Activated T-cell treated with anti-CD3 and anti-CD28 coated beads, Interleukin-2, amount 50 U/mL, for 24 hours (primary cell): Measurements from ENCODE around the gene DSCAML1.

Source experiments
- DNase-seq: peaks from one replicate; pipeline ENCODE4 v3.0.0-alpha.2; 2020
- H3K27ac Mint-ChIP-seq: 2 replicates; pipeline ENCODE4 v1.8.0; 2020; ENCODE audit warnings: mild to moderate bottlenecking, mixed read lengths
- H3K27me3 Mint-ChIP-seq: 2 replicates; pipeline ENCODE4 v1.8.0; 2020; ENCODE audit warnings: mixed read lengths
- H3K36me3 Mint-ChIP-seq: 2 replicates; pipeline ENCODE4 v1.8.0; 2020; ENCODE audit warnings: low read depth, mixed read lengths
- H3K4me1 Mint-ChIP-seq: 2 replicates; pipeline ENCODE4 v1.8.0; 2020; ENCODE audit warnings: low read depth, mixed read lengths
- H3K4me3 Mint-ChIP-seq: 2 replicates; pipeline ENCODE4 v1.8.0; 2020; ENCODE audit warnings: mild to moderate bottlenecking, moderate library complexity, mixed read lengths
- H3K9me3 Mint-ChIP-seq: 2 replicates; pipeline ENCODE4 v1.8.0; 2020; ENCODE audit warnings: mixed read lengths

DSCAML1 gene

GRCh38 chr11:117663414-117663813 is 133.6 kb downstream of the DSCAML1 start:
- Mint-ChIP-seq H3K4me1 (no peaks in the 10 kb centered on the region), H3K27ac (no peak overlapping the region), H3K36me3 (no peaks in the 10 kb centered on the region), H3K4me3 (no peak overlapping the region), H3K9me3 (no peaks in the 10 kb centered on the region), H3K27me3 (no peaks in the 10 kb centered on the region)
- no peak for DNase-seq

- DNase-seq, result no peak
- Mint-ChIP-seq H3K4me1 (no peaks in the 10 kb centered on the region), H3K9me3 (no peaks in the 10 kb centered on the region), H3K27ac (no peak overlapping the region), H3K27me3 (no peaks in the 10 kb centered on the region), H3K36me3 (no peaks in the 10 kb centered on the region), H3K4me3 (no peak overlapping the region)
These were observed 134.2 kb downstream of the DSCAML1 start for GRCh38 chr11:117662671-117663269.

GRCh38 chr11:117662255-117662654 is 134.8 kb downstream of the DSCAML1 start:
- DNase-seq, result no peak
- Mint-ChIP-seq H3K27me3 (no peaks in the 10 kb centered on the region), H3K9me3 (no peaks in the 10 kb centered on the region), H3K36me3 (no peaks in the 10 kb centered on the region), H3K4me3 (no peak overlapping the region), H3K27ac (no peak overlapping the region), H3K4me1 (no peaks in the 10 kb centered on the region)

GRCh38 chr11:117658809-117659208 is 138.2 kb downstream of the DSCAML1 start:
- no peaks in the 10 kb centered on the region for H3K4me1 Mint-ChIP-seq
- DNase-seq, result no peak
- H3K27me3 Mint-ChIP-seq, result no peaks in the 10 kb centered on the region
- H3K4me3 Mint-ChIP-seq, result no peak overlapping the region
- H3K9me3 Mint-ChIP-seq, result no peaks in the 10 kb centered on the region
- no peak overlapping the region for H3K27ac Mint-ChIP-seq
- H3K36me3 Mint-ChIP-seq, result no peaks in the 10 kb centered on the region

- H3K27me3 Mint-ChIP-seq, result no peaks in the 10 kb centered on the region
- H3K27ac Mint-ChIP-seq, result no peak overlapping the region
These were observed 139.2 kb downstream of the DSCAML1 start for GRCh38 chr11:117657794-117658193.

DNA sequence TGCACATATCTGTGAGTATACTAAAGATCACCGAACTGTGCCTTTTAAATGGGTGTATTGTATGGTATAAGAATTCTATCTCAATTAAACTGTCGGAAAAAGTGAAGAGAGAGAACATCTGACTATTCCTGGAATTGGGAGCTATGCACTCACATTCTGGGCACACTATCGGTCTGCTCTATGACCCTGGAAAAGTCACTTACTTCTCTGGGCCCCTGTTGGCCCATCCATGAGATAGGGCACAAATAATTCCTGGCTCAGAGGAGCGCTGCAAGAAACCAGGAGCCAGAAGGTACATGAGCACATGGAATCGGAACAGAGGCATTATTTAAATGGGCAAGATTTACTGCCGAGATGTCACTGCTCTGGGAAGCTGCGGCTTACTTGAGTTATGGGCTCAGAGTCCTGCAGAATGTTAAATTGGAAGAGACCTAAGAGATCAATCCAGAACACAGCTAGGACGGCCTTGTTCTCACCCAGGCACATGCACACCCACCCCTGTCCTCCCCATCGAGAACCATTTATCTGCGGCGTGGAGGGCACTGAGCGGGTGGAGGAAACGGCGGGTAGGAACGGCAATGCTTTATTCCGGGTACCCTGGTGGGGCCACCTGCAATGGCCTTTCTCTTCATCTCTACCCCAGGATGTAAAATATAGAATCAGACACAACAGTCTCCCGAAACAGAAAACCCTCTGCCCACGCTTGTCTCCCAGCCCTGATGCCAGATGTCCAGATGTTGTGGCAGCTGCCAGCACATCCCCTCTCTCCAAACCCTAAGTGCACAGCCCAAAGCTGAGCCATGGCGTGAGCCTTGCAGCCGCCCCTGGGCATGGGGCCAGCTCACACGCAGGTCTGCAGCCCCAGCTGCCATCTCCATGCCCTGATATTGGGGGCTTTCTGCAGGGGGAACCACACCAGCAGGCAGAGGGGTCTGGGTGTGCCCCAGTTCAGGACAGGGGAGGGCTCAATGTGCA is 142.4 kb downstream of the DSCAML1 start:
- H3K27ac Mint-ChIP-seq, result no peak overlapping the region
- no peaks in the 10 kb centered on the region for H3K36me3 Mint-ChIP-seq
- no peak overlapping the region for H3K4me3 Mint-ChIP-seq
- H3K9me3 Mint-ChIP-seq, result no peaks in the 10 kb centered on the region
- no peaks in the 10 kb centered on the region for H3K4me1 Mint-ChIP-seq
- DNase-seq, result no peak
- H3K27me3 Mint-ChIP-seq, result no peaks in the 10 kb centered on the region

More at GRCh38 chr11:117657794-117658193, 139.2 kb downstream of the DSCAML1 start:
- Mint-ChIP-seq H3K4me1 (no peaks in the 10 kb centered on the region), H3K36me3 (no peaks in the 10 kb centered on the region), H3K9me3 (no peaks in the 10 kb centered on the region), H3K4me3 (no peak overlapping the region)
- no peak for DNase-seq

GRCh38 chr11:117652521-117652920 is 144.5 kb downstream of the DSCAML1 start:
- no peaks in the 10 kb centered on the region for H3K27me3 Mint-ChIP-seq
- no peak overlapping the region for H3K27ac Mint-ChIP-seq
- no peak overlapping the region for H3K4me3 Mint-ChIP-seq
- DNase-seq, result no peak
- no peaks in the 10 kb centered on the region for H3K4me1 Mint-ChIP-seq
- H3K9me3 Mint-ChIP-seq, result no peaks in the 10 kb centered on the region
- no peaks in the 10 kb centered on the region for H3K36me3 Mint-ChIP-seq

DNA sequence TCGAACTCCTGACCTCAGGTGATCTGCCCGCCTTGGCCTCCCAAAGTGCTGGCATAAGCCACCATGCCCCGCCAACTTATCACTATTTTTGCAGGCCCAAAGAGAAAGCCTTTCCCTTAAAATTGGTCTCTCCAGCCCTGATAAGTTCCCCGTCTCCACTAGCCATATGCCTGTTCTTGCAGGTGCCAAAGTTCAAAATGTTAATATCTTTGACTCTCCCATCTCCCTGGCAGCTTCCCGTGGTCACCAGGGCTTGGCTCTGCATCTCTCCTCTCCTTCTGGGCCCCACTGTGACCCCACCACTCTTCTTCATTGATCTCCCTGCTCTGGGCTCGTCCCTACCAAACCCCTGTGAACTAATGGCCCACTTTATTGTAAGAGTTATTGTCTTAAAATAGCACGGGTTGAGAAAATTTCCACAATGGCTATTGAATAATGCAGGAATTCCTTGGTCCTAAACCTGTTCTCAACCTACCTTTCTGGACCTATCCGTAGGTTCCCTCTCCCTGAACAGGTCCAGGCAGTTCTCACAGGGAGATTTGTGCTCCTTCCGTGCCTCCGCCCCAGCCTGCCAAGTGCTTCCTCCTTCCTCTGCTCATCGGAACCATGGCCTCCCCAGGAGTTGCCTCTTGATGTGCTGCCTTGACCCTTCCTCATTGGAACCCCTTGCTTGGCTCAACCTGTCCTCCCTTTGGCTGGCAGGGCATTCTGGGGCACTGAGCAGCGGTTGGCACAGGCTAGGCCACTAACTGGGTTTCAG is 147.5 kb downstream of the DSCAML1 start:
- H3K27me3 Mint-ChIP-seq, result peaks cover 3% of the 10 kb centered on the region
- no peak overlapping the region for H3K4me3 Mint-ChIP-seq
- H3K4me1 Mint-ChIP-seq, result no peaks in the 10 kb centered on the region
- no peaks in the 10 kb centered on the region for H3K36me3 Mint-ChIP-seq
- no peaks in the 10 kb centered on the region for H3K9me3 Mint-ChIP-seq
- no peak overlapping the region for H3K27ac Mint-ChIP-seq
- no peak for DNase-seq

- no peak overlapping the region for H3K4me3 Mint-ChIP-seq
- DNase-seq, result no peak
- no peaks in the 10 kb centered on the region for H3K9me3 Mint-ChIP-seq
- peaks cover 3% of the 10 kb centered on the region for H3K27me3 Mint-ChIP-seq
- no peaks in the 10 kb centered on the region for H3K36me3 Mint-ChIP-seq
- H3K27ac Mint-ChIP-seq, result no peak overlapping the region
- no peaks in the 10 kb centered on the region for H3K4me1 Mint-ChIP-seq
These were observed 149.1 kb downstream of the DSCAML1 start for GRCh38 chr11:117647872-117648271.

DNA sequence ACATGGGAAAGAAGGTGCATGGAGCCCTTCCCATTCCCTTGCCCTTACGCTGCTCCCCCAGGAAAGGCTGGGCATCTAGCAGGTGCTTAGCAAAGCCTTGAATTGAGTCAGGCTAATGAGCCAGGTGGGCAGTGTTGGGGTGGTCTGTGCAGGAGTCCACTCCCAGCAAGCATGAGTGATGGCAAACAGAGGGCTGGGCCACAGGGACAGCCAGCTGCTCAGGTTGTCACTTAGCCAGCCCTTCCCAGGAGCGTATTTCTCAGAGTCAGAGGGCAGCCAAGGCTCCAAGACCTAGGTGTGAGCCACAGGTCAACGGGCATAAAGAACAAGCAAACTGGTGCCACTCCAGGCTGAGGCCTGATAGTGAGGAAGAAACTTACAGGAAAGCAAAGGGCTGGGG is 149.8 kb downstream of the DSCAML1 start:
- no peak for DNase-seq
- H3K27ac Mint-ChIP-seq, result no peak overlapping the region
- no peak overlapping the region for H3K4me3 Mint-ChIP-seq
- H3K36me3 Mint-ChIP-seq, result no peaks in the 10 kb centered on the region
- H3K4me1 Mint-ChIP-seq, result no peaks in the 10 kb centered on the region
- peaks cover 3% of the 10 kb centered on the region for H3K27me3 Mint-ChIP-seq
- H3K9me3 Mint-ChIP-seq, result no peaks in the 10 kb centered on the region

GRCh38 chr11:117646411-117646810 is 150.6 kb downstream of the DSCAML1 start:
- Mint-ChIP-seq H3K27ac (no peak overlapping the region), H3K27me3 (peaks cover 3% of the 10 kb centered on the region), H3K9me3 (no peaks in the 10 kb centered on the region), H3K4me1 (no peaks in the 10 kb centered on the region), H3K36me3 (no peaks in the 10 kb centered on the region), H3K4me3 (no peak overlapping the region)
- no peak for DNase-seq

- Mint-ChIP-seq H3K4me3 (no peak overlapping the region), H3K27me3 (peaks cover 11% of the 10 kb centered on the region), H3K9me3 (no peaks in the 10 kb centered on the region), H3K27ac (no peak overlapping the region), H3K4me1 (no peaks in the 10 kb centered on the region), H3K36me3 (no peaks in the 10 kb centered on the region)
- no peak for DNase-seq
These were observed 152.4 kb downstream of the DSCAML1 start for GRCh38 chr11:117644403-117645155.

DNA sequence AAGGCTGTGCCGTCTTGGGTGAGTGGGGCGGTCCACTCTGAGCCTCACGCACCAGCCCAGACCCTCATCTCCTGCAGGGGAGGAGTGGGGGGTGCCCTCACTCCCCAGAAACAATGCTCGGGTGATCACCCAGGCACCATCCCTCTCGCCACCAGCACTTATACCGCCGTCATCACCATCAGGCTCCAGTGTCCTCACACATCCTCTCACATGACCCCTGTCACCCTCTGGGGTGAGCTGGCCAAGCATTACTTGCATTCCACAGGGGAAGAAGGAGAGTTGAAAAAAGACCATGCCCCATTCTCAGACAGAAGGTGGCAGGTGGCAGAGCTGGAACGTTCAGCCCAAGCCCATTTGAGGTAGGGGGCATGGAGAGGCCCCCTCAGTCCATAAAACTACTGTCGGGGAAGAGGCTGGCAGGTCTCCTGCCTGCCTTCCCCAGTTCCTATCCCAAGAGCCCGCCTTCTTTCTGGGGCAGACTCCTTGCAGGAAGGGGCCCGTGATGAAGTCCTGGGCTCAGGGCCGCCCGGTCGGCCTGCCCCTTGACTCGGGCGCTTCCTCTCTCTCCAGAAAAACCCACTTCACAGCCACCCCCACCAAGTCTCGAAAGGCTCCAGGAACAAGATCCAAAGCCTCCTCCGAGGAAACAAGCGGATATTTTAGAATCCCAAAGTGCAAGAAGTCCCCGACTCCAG is 153.3 kb downstream of the DSCAML1 start:
- no peaks in the 10 kb centered on the region for H3K36me3 Mint-ChIP-seq
- no peaks in the 10 kb centered on the region for H3K4me1 Mint-ChIP-seq
- H3K27me3 Mint-ChIP-seq, result peaks cover 11% of the 10 kb centered on the region
- no peak for DNase-seq
- H3K27ac Mint-ChIP-seq, result no peak overlapping the region
- H3K4me3 Mint-ChIP-seq, result no peak overlapping the region
- H3K9me3 Mint-ChIP-seq, result no peaks in the 10 kb centered on the region

DNA sequence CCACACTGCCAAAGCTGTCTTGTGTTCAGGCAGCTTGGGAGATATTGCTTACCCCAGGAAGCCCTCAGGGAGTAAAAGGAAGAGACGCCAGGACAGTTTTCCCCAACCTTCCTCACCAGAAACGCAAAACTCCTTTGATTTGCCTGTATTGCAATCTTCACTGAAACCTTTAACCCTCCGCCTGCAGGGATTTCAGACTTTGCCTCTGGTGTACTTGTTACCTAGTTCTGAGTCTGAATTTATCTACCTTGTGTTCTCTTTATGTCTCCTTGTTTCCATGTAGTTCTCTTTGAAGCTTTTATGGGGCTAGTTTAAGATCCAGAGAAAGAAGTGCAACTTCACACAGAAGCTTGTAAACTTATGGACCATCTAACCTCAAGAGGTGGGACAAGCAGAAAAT is 154.2 kb downstream of the DSCAML1 start:
- Mint-ChIP-seq H3K27ac (no peak overlapping the region), H3K4me3 (no peak overlapping the region), H3K9me3 (no peaks in the 10 kb centered on the region), H3K27me3 (peaks cover 11% of the 10 kb centered on the region), H3K4me1 (no peaks in the 10 kb centered on the region), H3K36me3 (no peaks in the 10 kb centered on the region)
- no peak for DNase-seq
